HG02678 (cell line): ENCODE results near the gene SEZ6L.

ENCODE experiments used
- ATAC-seq: cut with Tn5 transposase; IDR thresholded peaks from one replicate; pipeline ENCODE4 v1.9.1; 2021; ENCODE audit warnings: mild to moderate bottlenecking, moderate library complexity; ENCODE audit not compliant: unreplicated experiment

Gene SEZ6L

GRCh38 chr22:26414347-26414746 lies 245.1 kb downstream of the SEZ6L start:
- no peak for ATAC-seq

GRCh38 chr22:26416256-26416655 lies 247.0 kb downstream of the SEZ6L start:
- no peak for ATAC-seq

GRCh38 chr22:26416670-26417276 lies 247.5 kb downstream of the SEZ6L start:
- no peak for ATAC-seq

- no peak for ATAC-seq
These were observed 248.1 kb downstream of the SEZ6L start for GRCh38 chr22:26417406-26417805.

- no peak for ATAC-seq
These were observed 249.4 kb downstream of the SEZ6L start for GRCh38 chr22:26418620-26419019.

GRCh38 chr22:26426924-26427323 lies 257.7 kb downstream of the SEZ6L start:
- ATAC-seq = no peak

GRCh38 chr22:26428515-26429457 lies 259.5 kb downstream of the SEZ6L start, which contains the start of gene ASPHD2:
ASPHD2 (plus strand) TSS chr22:26429260; CDS start chr22:26433616, 4,356 bp downstream.
- peak; percentile 77 for ATAC-seq

GRCh38 chr22:26429458-26430286 lies 260.4 kb downstream of the SEZ6L start:
- peak; percentile 10 for ATAC-seq

GRCh38 chr22:26430600-26430999 lies 261.3 kb downstream of the SEZ6L start:
- ATAC-seq = no peak

GRCh38 chr22:26431261-26431995 lies 262.2 kb downstream of the SEZ6L start:
- ATAC-seq = no peak

- no peak for ATAC-seq
These were observed 263.5 kb downstream of the SEZ6L start for GRCh38 chr22:26432619-26433311.
